ENCODE results near the gene NKRF. TPM values are rescaled to one million over a fixed set of nuclear protein-coding genes. Genes with fewer than 3 reads are reported as not detected.

The NKRF gene
- total RNA-seq, 1 donor from 2014 or later = 11.6 TPM

DNA sequence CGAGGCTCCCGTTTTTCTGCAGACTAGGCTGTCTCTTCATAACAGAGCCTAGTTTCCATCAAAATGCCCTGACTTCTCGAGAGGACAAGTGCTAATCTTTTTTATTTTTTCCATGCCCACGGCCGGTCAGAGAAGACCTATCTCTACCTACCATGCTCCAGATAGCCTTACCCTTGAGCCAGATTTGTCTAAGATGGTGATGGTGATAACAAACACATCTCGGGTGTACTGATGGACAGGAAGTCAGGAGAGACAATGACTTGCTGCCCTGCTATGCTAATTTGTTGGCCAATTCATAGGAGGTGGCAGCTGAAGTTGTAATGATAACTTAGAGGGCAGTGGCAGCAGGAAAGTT is 42.2 kb upstream of the NKRF start:
- H3K79me2 ChIP-seq (ENCODE audit: insufficient read depth, low read length) = no peaks in the 10 kb centered on the region
- H3K4me1 ChIP-seq (ENCODE audit: insufficient read depth, low read length) = no peaks in the 10 kb centered on the region
- Mint-ChIP-seq H3K4me1 (ENCODE audit: low read depth, unreplicated experiment) (no peaks in the 10 kb centered on the region), H3K27me3 (ENCODE audit: low read depth, unreplicated experiment) (no peaks in the 10 kb centered on the region), H3K9me3 (ENCODE audit: unreplicated experiment) (no peaks in the 10 kb centered on the region), H3K27ac (ENCODE audit: unreplicated experiment) (no peak overlapping the region), H3K36me3 (ENCODE audit: low read depth, unreplicated experiment) (no peaks in the 10 kb centered on the region), H3K4me3 (ENCODE audit: unreplicated experiment) (no peak overlapping the region)
- H4K20me1 ChIP-seq (ENCODE audit: insufficient read depth, low read length) = no peaks in the 10 kb centered on the region
- no peak overlapping the region for H2AFZ ChIP-seq (ENCODE audit: low read depth, low read length)
- no peaks in the 10 kb centered on the region for H3K36me3 ChIP-seq (ENCODE audit: insufficient read depth, low read length)
- H3K4me2 ChIP-seq (ENCODE audit: low read length) = no peak overlapping the region
- H3K27me3 ChIP-seq (ENCODE audit: insufficient read depth, low read length) = no peaks in the 10 kb centered on the region
- TF ChIP-seq, protein P1, sequence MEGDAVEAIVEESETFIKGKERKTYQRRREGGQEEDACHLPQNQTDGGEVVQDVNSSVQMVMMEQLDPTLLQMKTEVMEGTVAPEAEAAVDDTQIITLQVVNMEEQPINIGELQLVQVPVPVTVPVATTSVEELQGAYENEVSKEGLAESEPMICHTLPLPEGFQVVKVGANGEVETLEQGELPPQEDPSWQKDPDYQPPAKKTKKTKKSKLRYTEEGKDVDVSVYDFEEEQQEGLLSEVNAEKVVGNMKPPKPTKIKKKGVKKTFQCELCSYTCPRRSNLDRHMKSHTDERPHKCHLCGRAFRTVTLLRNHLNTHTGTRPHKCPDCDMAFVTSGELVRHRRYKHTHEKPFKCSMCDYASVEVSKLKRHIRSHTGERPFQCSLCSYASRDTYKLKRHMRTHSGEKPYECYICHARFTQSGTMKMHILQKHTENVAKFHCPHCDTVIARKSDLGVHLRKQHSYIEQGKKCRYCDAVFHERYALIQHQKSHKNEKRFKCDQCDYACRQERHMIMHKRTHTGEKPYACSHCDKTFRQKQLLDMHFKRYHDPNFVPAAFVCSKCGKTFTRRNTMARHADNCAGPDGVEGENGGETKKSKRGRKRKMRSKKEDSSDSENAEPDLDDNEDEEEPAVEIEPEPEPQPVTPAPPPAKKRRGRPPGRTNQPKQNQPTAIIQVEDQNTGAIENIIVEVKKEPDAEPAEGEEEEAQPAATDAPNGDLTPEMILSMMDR (IDR thresholded peaks at IDR 0.05; ENCODE audit: insufficient read depth, low read depth, low read length) = no peak
- no peak for TF ChIP-seq EZH2 (IDR thresholded peaks at IDR 0.05; ENCODE audit: insufficient read depth, low read length)
- no peak overlapping the region for H3K27ac ChIP-seq (ENCODE audit: low read depth, low read length)
- FAIRE-seq (no peak), DNase-seq (ENCODE audit: low read depth) (no peak)
- H3K4me3 ChIP-seq (ENCODE audit: insufficient read depth, low read depth, low read length) = no peak overlapping the region
- H3K9ac ChIP-seq (ENCODE audit: low read length) = no peak overlapping the region
- H3K9me3 ChIP-seq (ENCODE audit: insufficient read depth, low read depth, low read length) = no peaks in the 10 kb centered on the region

DNA sequence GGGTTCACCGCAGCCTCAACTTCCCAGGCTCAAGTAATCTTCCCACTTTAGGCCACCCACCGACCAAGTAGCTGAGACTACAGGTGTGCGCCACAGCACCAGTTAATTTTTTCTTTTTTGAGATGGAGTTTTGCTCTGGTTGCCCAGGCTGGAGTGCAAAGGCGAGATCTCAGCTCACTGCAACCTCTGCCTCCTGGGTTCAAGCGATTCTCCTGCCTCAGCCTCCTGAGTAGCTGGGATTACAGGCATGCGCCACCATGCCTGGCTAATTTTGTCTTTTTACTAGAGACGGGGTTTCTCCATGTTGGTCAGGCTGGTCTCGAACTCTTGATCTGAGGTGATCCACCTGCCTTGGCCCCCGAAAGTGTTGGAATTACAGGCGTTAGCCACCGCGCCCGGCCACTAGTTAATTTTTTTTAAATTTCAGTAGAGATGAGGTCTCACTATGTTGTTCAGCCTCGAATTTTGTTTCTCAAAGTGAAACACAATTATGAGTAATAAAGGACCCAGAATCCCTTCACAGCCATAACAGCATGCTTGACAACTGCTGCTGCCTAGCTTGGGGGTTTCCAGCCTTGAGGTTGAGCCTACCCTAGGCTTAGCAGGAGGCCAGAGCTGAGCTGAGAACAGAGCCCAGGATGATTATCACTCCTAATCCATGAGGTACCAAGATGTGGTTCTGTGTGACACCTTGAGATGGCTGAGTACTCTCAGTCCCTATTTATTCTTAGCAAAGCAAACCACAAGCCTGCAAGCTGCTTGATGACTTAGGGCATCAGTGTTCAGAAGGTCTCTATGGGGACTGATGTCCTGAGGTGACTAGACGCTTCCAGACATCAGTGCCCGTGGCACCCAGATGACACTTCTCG is 41.6 kb upstream of the NKRF start:
- H3K27ac Mint-ChIP-seq (ENCODE audit: unreplicated experiment) = no peak overlapping the region
- Histone ChIP-seq H3K4me2 (ENCODE audit: low read length) (no peak overlapping the region), H3K27me3 (ENCODE audit: insufficient read depth, low read length) (no peaks in the 10 kb centered on the region), H3K4me1 (ENCODE audit: insufficient read depth, low read length) (no peaks in the 10 kb centered on the region), H2AFZ (ENCODE audit: low read depth, low read length) (no peak overlapping the region), H4K20me1 (ENCODE audit: insufficient read depth, low read length) (no peaks in the 10 kb centered on the region), H3K27ac (ENCODE audit: low read depth, low read length) (no peak overlapping the region), H3K9me3 (ENCODE audit: insufficient read depth, low read depth, low read length) (no peaks in the 10 kb centered on the region), H3K4me3 (ENCODE audit: insufficient read depth, low read depth, low read length) (no peak overlapping the region), H3K36me3 (ENCODE audit: insufficient read depth, low read length) (no peaks in the 10 kb centered on the region), H3K9ac (ENCODE audit: low read length) (no peak overlapping the region), H3K79me2 (ENCODE audit: insufficient read depth, low read length) (no peaks in the 10 kb centered on the region)
- H3K36me3 Mint-ChIP-seq (ENCODE audit: low read depth, unreplicated experiment) = no peaks in the 10 kb centered on the region
- TF ChIP-seq, protein P1 (IDR thresholded peaks at IDR 0.05; ENCODE audit: insufficient read depth, low read depth, low read length) = no peak
- no peak for TF ChIP-seq EZH2 (IDR thresholded peaks at IDR 0.05; ENCODE audit: insufficient read depth, low read length)
- DNase-seq (ENCODE audit: low read depth) (no peak), FAIRE-seq (peak; percentile 80)
- H3K4me3 Mint-ChIP-seq (ENCODE audit: unreplicated experiment) = no peak overlapping the region
- H3K9me3 Mint-ChIP-seq (ENCODE audit: unreplicated experiment) = no peaks in the 10 kb centered on the region
- no peaks in the 10 kb centered on the region for H3K4me1 Mint-ChIP-seq (ENCODE audit: low read depth, unreplicated experiment)
- no peaks in the 10 kb centered on the region for H3K27me3 Mint-ChIP-seq (ENCODE audit: low read depth, unreplicated experiment)

DNA sequence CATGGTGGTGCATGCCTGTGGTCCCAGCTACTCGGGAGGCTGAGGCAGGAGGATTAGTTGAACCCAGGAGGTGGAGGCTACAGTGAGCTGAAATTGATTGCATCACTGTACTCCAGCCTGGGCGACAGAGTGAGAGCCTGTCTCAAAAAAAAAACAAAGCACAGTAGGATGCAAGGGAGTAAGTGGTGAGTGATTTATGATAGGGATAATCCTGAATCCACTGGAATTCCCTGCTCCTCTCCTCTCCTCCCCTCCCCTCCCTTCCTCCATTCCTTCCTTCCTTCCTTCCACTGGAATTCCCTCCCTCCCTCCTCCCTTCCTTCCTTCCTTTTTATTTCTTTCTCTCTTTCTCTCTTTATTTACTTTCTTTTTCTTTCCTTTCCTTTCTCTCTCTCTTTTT is 40.9 kb upstream of the NKRF start:
- no peaks in the 10 kb centered on the region for H4K20me1 ChIP-seq (ENCODE audit: insufficient read depth, low read length)
- no peaks in the 10 kb centered on the region for H3K4me1 Mint-ChIP-seq (ENCODE audit: low read depth, unreplicated experiment)
- no peak overlapping the region for H3K9ac ChIP-seq (ENCODE audit: low read length)
- FAIRE-seq = no peak
- no peak overlapping the region for H3K27ac Mint-ChIP-seq (ENCODE audit: unreplicated experiment)
- H3K27me3 Mint-ChIP-seq (ENCODE audit: low read depth, unreplicated experiment) = no peaks in the 10 kb centered on the region
- no peak overlapping the region for H2AFZ ChIP-seq (ENCODE audit: low read depth, low read length)
- no peak for DNase-seq (ENCODE audit: low read depth)
- H3K36me3 ChIP-seq (ENCODE audit: insufficient read depth, low read length) = no peaks in the 10 kb centered on the region
- H3K79me2 ChIP-seq (ENCODE audit: insufficient read depth, low read length) = no peaks in the 10 kb centered on the region
- H3K27ac ChIP-seq (ENCODE audit: low read depth, low read length) = no peak overlapping the region
- no peak overlapping the region for H3K4me3 Mint-ChIP-seq (ENCODE audit: unreplicated experiment)
- no peak for TF ChIP-seq EZH2 (IDR thresholded peaks at IDR 0.05; ENCODE audit: insufficient read depth, low read length)
- TF ChIP-seq, protein P1 (IDR thresholded peaks at IDR 0.05; ENCODE audit: insufficient read depth, low read depth, low read length) = no peak
- no peaks in the 10 kb centered on the region for H3K27me3 ChIP-seq (ENCODE audit: insufficient read depth, low read length)
- H3K9me3 Mint-ChIP-seq (ENCODE audit: unreplicated experiment) = no peaks in the 10 kb centered on the region
- H3K4me1 ChIP-seq (ENCODE audit: insufficient read depth, low read length) = no peaks in the 10 kb centered on the region
- H3K36me3 Mint-ChIP-seq (ENCODE audit: low read depth, unreplicated experiment) = no peaks in the 10 kb centered on the region
- H3K4me2 ChIP-seq (ENCODE audit: low read length) = no peak overlapping the region
- no peak overlapping the region for H3K4me3 ChIP-seq (ENCODE audit: insufficient read depth, low read depth, low read length)
- no peaks in the 10 kb centered on the region for H3K9me3 ChIP-seq (ENCODE audit: insufficient read depth, low read depth, low read length)

All from astrocyte (in vitro differentiated cells and primary cell).